ENCODE data around the gene TRIM9.

The TRIM9 gene

DNA sequence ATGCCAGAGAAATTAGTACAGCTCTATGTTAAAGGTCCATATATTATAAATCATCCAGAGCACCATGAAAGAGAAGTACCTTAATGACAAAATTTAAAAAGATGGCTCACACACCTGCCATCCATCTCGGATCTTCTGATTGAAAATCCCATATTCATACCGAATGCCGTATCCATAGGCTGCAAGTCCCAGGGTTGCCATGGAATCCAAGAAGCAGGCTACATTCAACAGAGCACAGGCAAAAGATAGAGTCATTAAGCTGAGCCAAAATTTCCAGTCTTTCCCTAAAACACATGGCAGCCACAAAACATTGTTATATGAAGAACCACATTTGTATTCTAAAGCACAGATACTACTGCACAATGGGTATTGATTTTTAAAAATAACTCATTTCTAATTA lies 163.3 kb downstream of the TRIM9 start:
- DNase-seq = no peak

GRCh38 chr14:50929506-50929905 lies 165.4 kb downstream of the TRIM9 start:
- DNase-seq = no peak

GRCh38 chr14:50928002-50928635 lies 166.8 kb downstream of the TRIM9 start:
- DNase-seq = no peak

DNA sequence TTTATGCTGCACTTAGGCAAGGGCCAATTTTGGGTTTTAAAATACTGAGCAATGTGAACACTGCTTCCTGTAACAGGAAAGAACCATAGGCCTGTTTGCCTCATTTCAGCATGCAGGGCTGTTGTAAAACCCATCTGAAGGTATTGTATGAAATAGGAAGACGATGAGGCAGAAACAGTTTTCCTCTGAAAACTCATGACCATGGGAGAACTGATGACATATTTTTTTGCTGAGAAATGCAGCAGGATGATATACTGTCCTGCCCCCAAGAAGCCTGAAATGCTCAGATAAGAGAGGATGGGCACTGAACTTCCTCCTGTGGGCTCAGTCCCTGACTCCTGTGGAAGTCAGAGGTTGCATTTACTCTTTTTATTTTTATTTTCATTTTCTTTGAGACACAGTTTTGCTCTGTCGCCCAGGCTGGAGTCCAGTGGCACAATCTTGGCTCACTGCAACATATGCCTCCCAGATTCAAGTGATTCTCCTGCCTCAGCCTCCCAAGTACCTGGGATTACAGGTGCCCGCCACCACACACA lies 168.0 kb downstream of the TRIM9 start:
- no peak for DNase-seq

Measured in NCI-H187 treated with DMSO at 0.1 percent for 48 hours (cell line).